GM19468 (cell line): ENCODE measurements around the gene KAZALD1.

Source experiments
- ATAC-seq: cut with Tn5 transposase; IDR thresholded peaks from one replicate; pipeline ENCODE4 v1.9.1; 2021; ENCODE audit warnings: mild to moderate bottlenecking, moderate library complexity, moderate number of reproducible peaks; ENCODE audit not compliant: unreplicated experiment; ENCODE audit errors: extremely low read depth

Gene KAZALD1

DNA sequence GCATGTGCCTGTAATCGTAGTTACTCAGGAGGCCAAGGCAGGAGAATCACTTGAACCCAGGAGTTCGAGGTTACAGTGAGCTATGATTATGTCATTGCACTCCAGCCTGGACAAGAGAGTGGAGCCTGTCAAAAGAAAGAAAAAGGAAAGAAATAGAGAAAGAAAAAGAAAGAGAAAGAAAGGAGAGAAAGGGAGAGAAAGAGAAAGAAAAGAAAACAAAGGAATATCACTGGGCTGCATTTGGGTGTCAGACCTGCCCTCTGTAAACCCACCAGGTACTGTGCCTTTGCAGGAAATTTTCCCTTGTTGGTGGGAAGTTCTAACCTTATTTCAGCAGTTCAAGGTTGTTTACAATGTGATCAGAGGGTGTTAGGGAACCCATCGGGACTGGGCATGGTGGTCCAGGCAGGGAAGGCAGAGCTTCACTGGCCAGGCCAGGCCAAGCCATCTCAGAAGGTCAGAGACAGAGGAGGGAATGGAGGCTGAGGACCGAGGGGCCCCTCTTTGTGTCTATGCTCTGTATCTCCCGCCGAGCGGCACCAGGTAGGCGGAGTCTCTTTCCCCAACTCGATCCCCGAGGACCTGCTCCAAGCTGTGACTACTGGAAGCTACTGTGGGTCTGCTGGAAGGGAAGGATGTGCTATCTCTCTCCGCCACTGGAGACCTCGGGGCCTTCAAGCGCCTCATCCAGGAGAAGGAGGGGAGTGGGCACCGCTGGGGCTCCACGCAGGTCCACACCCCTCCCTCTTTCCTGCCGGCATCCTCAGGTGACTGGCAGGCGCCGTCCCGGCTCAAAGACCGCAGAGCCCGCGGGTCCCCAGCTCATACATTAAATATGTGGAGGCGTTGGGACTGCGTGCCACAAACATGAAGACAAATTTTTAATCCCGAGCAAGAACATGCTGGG is 15.2 kb upstream of the KAZALD1 start:
- ATAC-seq, result no peak

DNA sequence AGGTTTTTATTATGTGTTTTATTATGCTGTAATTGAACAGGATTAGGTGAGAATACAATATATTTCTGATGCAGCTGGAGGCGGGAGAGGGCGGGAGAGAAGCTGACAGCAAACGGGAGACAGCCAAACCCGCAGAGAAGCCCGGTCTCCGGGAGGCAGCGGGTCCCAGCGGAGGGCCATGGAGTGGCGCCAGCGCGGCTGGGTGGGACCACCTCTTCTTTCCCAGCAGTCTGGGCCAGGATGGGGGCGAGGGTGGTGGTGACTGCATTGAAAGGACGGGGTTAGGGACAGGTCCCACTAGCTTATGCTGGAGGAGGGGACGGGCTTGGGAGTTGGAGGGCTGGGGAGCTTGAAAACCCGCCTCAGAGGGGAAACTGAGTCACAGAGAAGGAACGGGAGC is 14.5 kb upstream of the KAZALD1 start:
- no peak for ATAC-seq

DNA sequence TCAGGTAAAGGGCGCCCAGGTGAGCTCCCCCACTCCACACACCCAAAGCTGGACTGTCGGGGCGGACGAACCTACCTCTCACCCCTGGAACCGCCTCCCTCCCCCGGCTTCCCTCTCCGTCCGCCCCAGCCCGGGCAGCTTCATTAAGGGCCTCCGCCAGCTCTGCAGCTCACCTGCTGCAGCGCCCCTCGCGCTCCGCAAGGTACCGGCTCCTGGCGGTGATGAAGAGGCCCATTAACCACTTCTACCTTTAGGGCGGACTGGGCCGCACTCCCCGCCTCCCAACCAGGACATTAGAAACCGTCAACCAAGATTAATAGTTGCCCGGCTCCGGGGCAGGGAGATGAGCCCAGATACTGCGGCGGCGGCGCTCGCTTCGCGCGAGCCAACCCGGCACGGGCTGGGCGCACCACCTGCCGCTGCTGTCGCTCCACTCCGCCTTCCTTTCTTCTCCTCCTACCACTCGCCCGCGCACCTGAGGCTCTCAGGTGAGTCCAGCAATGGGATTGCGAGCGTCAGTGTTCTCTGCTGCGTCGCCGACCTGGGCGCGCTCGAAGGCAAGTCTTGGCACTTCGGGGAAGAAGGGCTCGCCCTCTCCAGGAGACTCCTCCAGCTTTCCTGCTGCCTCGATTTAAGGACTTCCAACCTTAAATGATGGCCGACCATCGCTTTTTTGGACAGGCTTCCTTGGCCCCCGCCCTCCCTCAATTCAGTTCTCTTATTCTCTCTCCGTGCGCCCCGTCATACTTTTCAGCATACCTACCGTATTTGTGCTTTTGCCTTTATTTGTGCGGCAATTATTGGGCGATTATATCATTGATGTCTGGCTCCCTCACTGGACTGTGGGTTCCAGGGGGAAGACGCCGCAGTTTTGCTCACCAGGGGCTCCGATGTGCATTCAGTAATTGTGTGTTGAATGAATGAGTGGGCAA is 13.6 kb upstream of the KAZALD1 start:
- no peak for ATAC-seq

DNA sequence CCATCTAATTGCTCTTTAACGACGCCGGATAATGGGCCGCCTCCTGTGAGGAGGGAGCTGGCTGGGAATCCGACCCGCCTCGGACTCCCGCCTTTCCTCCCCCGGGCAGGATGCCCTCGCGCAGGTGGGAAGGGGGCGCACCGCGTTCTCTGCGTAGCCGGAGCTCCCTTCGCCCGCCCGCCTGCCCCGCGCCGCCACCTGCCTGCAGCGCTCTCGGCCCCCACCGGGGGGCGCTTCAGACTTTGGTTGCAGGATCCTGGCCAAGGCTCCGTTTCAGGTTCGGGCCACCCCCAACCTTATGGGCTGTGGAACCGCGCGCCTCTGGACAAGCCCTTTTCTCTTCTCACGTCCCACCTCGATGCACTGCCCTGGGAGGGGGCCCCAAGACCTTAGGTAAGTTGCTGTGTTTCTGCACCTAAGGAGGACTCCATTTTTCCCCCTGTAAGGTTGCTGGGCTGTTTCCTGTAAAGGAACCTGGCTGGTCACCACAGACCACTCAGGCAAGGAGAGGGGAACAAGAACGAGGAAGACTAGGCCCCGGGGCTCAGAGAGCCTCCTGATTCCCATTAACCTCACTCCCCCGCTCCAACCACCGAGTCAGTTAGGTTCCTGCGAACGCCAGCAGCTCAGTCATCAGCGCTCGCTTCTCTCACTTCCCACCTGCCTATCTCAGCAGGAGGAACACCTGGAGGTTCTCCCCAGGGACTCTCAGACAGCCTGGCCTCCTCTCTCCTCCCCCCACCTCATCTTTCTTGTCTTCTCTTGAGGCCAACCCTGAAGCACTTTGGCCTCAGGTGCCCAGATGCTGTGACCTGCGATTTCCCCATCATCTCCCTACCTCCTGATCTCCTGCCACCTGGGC is 11.3 kb upstream of the KAZALD1 start:
- ATAC-seq, result peak; percentile 37

DNA sequence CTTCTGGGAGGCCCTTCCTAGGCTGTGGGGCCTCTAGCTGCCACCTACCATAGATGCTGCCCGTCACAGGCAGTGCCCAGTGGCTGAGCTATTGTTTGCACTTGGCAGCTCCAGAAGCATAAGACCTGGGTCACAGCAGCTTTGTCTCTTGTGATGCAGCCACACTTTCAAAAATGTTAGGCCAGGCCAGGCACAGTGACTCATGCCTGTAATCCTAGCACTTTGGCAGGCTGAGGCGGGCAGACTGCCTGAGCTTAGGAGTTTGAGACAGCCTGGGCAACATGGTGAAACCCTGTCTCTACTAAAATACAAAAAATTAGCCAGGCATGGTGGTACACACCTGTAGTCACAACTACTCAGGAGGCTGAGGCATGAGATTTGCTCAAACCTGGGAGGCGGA is 9.5 kb upstream of the KAZALD1 start:
- no peak for ATAC-seq

DNA sequence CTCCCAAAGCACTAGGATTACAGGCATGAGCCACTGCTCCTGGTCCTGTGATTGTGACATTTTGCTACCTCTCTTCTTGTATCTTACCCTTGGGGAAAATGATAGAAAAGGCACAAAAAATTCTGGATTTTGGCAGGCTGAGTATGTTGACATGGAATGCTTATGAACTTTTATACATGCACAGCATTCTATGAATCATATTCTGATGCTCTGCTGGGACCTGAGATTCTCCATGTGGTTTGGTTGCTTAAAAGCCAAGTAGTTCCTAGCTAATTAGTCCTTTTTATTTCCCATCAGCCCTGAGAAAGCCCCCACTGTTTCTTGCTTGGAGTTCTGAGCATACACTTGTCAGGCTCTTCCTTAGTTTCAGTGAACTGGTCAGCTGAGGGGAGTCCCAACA is 8.3 kb upstream of the KAZALD1 start:
- ATAC-seq, result no peak

DNA sequence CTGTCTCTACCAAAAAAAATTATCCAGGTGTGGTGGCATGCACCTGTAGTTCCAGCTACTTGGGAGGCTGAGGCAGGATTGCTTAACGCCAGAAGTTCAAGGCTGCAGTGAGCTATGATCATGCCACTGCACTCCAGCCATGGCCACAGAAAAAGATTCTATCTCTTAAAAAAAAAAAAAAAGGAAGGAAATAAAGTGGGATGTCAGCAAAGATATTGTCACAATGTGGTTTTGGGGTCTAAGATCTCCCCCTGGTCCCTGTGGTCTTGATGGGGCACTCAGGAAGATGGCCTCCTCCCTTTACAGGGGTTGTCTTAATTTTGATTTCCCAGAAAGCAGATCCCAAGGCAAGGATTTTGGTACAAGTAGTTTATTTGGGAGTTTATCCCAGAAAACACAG is 7.4 kb upstream of the KAZALD1 start:
- no peak for ATAC-seq

DNA sequence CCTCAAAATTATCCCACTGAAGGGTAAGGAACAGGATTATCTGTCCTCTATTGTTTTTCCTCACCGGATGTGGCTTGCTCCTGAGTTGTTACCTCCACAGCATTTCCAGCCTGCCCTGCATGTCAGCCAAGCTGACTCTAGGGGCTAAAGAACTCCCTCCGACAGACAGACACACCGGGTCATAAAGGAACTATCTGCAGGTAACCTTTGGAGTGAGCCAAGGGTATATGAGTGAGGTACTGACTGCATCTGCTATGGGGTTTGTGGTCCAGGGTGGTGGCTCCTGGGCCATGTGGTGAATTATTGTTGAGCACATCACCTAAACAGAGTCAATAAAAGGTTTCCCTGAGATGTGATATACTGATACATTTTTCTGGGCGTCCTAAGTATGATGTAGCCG is 6.9 kb upstream of the KAZALD1 start:
- no peak for ATAC-seq

DNA sequence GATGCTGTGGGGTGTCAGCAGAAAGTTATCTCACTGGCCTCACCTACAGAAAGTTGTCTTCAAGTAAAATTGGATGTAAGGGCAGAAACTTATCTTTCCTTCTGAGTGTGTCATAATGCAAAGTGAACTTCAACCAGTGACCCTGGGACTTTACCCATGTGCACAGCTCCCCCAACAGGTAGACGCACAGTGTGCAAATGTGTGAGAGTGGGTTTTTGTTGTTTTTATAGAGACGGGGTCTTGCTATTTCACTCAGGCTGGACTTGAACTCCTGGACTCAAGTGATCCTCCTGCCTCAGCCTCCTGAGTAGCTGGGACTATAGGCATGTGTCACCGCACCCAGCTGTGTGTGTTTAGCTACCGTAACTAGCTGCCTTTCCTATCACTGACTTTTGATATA is 6.4 kb upstream of the KAZALD1 start:
- ATAC-seq, result no peak

DNA sequence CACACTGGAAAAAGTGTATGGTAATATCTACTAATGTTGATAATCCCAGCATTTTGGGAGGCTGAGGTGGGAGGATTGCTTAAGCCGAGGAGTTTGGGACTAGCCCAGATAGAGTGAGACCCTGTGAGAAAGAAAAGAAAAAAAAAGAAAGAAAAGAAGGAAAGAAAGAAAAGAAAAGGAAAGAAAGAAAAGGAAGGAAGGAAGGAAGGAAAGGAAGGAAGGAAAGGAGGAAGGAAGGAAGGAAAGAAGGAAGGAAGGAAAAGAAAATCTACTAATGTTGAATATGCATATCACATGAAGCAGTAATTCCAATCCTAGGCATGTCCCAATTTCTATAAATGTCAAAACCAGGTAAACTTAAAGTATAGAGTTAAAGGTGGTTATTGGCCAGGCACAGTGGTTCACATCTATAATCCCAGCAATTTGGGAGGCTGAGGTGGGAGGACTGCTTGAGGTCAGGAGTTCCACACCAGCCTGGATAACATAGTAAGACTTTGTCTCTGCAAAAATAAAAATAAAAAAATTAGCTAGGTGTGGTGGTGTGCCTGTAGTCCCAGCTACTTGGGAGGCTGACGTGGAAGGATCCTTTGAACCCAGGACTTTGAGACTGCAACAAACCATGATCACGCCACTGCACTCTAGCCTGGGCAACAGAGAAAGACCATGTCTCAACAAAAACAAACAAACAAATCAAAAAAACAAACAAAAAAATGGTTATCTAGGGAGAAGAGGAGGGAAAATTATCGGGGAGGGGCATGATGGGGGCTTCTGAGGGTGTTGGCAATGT is 5.2 kb upstream of the KAZALD1 start:
- ATAC-seq, result no peak

DNA sequence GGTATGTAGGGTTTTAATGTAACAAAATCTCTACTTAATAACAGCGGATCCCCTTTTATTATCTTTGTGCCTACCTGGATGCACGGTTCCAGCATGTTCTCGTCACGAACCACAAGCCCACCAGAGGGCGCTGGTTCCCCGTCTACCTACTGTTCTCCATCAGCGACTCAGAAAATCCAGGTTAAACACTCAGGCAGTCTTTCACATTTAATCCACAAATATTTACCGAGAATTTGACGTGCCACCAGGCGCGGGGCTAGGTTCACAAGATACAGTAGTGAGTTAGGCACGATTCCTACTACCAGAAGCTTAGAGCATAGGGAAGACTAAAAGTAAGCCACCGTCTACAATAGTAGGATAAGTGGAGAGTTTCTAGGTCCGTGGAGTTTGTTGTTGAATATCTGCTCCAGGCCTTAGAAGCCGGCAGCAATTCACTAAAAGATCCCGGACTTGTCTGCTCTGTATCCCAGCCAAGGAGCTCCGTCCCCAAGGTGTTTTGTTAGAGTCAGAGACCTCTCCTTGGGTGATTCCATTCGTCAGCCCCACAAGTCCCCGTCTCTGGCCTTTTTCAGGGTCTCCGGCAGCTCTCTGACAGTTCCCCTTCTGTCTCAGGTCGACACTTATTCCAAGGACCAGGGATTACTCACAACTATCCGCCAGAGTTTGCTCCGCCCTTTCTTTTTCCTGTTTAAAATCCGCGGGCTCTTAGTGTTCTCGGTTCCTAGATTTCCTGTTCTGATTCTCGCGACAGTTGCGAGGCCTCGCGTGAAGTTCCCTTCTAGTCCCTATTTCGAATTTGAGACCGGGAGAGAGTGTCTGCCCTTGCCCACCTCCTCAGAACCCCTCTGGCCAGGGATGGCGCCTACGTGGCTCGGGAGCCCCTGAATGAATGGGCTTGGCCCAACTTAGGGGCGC is 1.5 kb upstream of the KAZALD1 start:
- no peak for ATAC-seq

DNA sequence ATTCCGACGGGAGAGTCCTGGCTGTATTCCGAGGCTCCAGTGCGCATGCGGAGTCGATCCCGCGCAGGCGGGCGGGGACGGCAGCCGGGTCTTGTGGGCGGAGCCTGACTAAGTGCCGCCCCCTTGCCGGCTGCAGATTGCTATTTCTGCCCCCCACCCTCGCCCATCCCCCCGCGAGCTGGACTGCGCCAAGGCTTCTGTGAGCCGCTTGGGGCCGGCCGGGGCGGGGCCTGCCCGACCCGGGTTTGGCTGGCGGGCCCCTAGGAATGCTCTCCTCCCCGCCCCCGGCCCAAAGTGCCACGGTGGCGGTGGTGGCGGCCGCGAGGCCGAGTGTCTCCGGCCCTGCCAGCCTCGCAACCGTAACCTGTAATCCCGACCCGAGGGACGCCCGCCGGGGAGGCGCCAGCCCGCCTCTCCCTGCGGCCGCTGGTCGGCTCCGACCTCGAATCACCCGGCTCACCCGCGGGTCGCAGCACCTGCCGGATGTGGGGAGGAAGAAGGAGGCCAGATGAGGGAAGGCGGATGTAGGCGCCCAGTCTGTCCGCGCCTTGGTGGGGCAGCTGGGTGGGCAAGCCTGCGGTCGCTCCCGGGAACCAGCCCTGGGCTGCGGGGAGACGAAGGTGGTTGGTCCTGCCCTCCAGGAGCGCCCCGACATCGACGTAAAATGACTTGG is 702 bp upstream of the KAZALD1 start:
- ATAC-seq, result peak; percentile 29

DNA sequence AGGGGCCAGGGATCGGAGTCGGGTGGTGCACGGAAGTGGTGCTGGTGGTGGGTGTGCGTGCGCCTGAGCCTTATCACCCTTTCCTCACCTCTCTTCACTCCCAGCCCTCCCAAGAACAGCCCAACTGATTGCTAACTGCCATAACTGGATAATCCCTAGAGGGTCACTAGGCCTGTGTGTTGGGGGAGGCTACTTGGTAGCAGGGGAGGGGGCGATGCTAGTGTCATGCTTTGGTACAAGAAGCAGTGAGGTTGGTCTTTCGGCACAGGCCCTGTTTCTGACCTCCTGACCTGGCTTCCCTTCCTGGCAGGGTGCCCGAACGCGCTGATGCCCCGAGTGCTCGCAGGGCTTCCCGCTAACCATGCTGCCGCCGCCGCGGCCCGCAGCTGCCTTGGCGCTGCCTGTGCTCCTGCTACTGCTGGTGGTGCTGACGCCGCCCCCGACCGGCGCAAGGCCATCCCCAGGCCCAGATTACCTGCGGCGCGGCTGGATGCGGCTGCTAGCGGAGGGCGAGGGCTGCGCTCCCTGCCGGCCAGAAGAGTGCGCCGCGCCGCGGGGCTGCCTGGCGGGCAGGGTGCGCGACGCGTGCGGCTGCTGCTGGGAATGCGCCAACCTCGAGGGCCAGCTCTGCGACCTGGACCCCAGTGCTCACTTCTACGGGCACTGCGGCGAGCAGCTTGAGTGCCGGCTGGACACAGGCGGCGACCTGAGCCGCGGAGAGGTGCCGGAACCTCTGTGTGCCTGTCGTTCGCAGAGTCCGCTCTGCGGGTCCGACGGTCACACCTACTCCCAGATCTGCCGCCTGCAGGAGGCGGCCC is 652 bp downstream of the KAZALD1 start:
- ATAC-seq, result no peak

DNA sequence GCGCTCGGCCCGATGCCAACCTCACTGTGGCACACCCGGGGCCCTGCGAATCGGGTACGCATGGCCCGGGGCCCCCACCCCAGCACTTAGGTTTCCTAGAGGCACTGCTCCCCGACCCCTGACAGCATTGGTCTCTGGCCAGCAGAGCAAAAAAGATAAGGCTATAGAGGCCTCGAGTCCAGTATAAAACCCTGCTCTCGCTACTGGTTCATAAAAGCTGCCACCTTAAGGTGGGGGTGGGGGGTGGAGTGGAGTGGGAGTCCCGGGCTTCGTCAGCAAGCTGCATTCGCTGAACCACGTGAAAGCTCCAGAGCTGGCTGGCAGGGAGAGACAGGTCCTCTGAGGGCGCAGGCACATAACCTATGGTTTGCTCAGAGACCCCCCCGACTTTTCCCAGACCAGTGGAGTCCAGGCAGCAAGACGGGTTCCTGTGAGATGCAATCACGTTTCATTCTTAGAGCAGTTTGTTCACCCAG is 1.3 kb downstream of the KAZALD1 start:
- ATAC-seq, result no peak

DNA sequence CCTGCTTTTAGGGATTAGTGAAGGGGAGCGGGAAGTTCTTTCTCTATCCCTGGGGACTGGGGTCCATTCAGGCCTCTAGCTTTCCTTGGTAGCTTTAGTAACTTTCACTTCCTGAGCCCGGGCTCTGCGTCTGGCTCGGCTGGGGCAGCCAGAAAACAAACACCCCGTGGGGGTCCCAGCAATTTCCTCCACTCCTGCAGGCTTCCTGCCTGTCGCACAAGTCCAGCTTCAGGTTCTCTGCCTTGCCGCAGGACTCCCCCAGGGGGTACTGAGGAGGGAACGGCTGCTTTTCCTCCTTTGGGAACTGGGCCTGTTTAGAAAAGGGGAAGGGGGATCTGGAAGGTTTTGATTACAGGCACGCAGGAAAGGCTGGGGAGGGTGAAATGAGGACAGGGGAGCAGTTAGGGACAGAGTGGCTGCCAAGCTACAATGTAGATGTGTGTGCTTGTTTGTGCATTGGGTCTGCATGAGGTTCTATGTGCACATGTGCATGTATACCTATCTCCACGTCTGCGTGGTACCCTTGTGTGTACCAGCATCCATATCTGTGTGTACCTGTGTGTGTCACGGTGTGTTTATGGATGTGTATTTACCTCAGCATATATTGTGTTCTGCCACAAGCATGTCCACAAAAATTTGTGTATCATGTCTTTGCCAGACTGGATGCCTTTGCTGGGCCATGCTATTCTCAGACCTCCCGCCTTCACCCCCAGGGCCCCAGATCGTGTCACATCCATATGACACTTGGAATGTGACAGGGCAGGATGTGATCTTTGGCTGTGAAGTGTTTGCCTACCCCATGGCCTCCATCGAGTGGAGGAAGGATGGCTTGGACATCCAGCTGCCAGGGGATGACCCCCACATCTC is 2.0 kb downstream of the KAZALD1 start:
- no peak for ATAC-seq

DNA sequence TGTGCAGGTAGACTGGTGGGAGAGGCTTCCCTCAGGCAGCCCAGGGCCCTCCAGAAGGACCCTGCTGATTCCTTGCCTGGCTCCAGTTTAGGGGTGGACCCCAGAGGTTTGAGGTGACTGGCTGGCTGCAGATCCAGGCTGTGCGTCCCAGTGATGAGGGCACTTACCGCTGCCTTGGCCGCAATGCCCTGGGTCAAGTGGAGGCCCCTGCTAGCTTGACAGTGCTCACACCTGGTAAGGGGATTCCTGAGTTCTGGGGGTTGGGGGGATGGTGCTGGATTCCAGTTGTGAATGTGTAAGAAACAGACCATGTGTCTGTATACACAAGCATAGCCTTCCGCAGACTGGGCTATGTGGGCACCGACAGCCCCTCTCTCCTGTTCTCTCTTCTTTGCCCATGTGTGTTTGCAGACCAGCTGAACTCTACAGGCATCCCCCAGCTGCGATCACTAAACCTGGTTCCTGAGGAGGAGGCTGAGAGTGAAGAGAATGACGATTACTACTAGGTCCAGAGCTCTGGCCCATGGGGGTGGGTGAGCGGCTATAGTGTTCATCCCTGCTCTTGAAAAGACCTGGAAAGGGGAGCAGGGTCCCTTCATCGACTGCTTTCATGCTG is 2.7 kb downstream of the KAZALD1 start:
- ATAC-seq, result no peak
